ENCODE measurements around the gene NFYC. TPM values are rescaled to one million over a fixed set of nuclear protein-coding genes. Genes with fewer than 3 reads are reported as not detected.

The NFYC gene
- total RNA-seq, 1 donor from 2014 or later, result 51.1 TPM

DNA sequence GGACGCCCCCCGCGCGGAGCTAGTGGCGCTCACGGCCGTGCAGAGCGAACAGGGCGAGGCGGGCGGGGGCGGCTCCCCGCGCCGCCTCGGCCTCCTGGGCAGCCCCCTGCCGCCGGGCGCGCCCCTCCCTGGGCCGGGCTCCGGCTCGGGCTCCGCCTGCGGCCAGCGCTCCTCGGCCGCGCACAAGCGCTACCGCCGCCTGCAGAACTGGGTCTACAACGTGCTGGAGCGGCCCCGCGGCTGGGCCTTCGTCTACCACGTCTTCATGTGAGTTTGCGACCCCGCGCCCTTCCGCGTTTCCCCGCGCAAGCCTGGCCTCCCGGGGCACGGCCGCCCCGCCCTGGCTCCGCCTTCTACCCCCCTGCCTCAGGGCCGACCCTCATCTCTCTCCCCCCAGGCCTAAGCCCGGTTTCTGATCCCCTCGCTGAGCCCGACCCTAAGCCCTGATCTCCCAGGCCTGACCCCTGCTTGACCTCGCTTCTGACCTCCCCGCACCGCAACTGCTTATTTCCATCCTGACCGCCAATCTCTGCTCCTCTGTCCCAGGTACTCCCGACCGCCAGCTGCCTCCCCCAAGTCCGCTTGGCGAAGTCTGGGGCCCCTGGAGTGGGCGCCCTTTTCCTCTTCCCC is 92.8 kb downstream of the NFYC start:
- TF ChIP-seq CTCF (IDR thresholded peaks at IDR 0.05; ENCODE audit: insufficient read depth, low read depth, low read length) (no peak), EZH2 (IDR thresholded peaks at IDR 0.05; ENCODE audit: insufficient read depth, low read length) (peak; percentile 62)
- H3K79me2 ChIP-seq (ENCODE audit: insufficient read depth, low read length), result no peaks in the 10 kb centered on the region
- no peak overlapping the region for H2AFZ ChIP-seq (ENCODE audit: low read depth, low read length)
- H3K27ac ChIP-seq (ENCODE audit: low read depth, low read length), result no peak overlapping the region
- no peaks in the 10 kb centered on the region for H3K36me3 ChIP-seq (ENCODE audit: insufficient read depth, low read length)
- no peak overlapping the region for H3K4me3 ChIP-seq (ENCODE audit: insufficient read depth, low read depth, low read length)
- H3K4me2 ChIP-seq (ENCODE audit: low read length), result peak overlapping the region; percentile 77
- no peak overlapping the region for H3K9ac ChIP-seq (ENCODE audit: low read length)
- H3K27me3 ChIP-seq (ENCODE audit: insufficient read depth, low read length), result peaks cover 13% of the 10 kb centered on the region
- Mint-ChIP-seq H3K36me3 (ENCODE audit: low read depth, unreplicated experiment) (peaks cover 7% of the 10 kb centered on the region), H3K27ac (ENCODE audit: unreplicated experiment) (no peak overlapping the region), H3K4me1 (ENCODE audit: low read depth, unreplicated experiment) (peaks cover 9% of the 10 kb centered on the region), H3K9me3 (ENCODE audit: unreplicated experiment) (no peaks in the 10 kb centered on the region), H3K27me3 (ENCODE audit: low read depth, unreplicated experiment) (peaks cover 55% of the 10 kb centered on the region), H3K4me3 (ENCODE audit: unreplicated experiment) (peak overlapping the region; percentile 73)
- FAIRE-seq, result no peak
- peaks cover 6% of the 10 kb centered on the region for H4K20me1 ChIP-seq (ENCODE audit: insufficient read depth, low read length)
- no peaks in the 10 kb centered on the region for H3K9me3 ChIP-seq (ENCODE audit: insufficient read depth, low read depth, low read length)
- DNase-seq (ENCODE audit: low read depth), result no peak
- peaks cover 3% of the 10 kb centered on the region for H3K4me1 ChIP-seq (ENCODE audit: insufficient read depth, low read length)

GRCh38 chr1:40784771-40785151 is 93.3 kb downstream of the NFYC start:
- Mint-ChIP-seq H3K4me1 (ENCODE audit: low read depth, unreplicated experiment) (peaks cover 9% of the 10 kb centered on the region), H3K9me3 (ENCODE audit: unreplicated experiment) (no peaks in the 10 kb centered on the region), H3K4me3 (ENCODE audit: unreplicated experiment) (peak overlapping the region; percentile 73), H3K36me3 (ENCODE audit: low read depth, unreplicated experiment) (peaks cover 5% of the 10 kb centered on the region), H3K27ac (ENCODE audit: unreplicated experiment) (no peak overlapping the region), H3K27me3 (ENCODE audit: low read depth, unreplicated experiment) (peaks cover 60% of the 10 kb centered on the region)
- Histone ChIP-seq H3K36me3 (ENCODE audit: insufficient read depth, low read length) (no peaks in the 10 kb centered on the region), H3K4me3 (ENCODE audit: insufficient read depth, low read depth, low read length) (no peak overlapping the region), H3K79me2 (ENCODE audit: insufficient read depth, low read length) (no peaks in the 10 kb centered on the region), H4K20me1 (ENCODE audit: insufficient read depth, low read length) (peaks cover 6% of the 10 kb centered on the region), H3K27ac (ENCODE audit: low read depth, low read length) (no peak overlapping the region), H3K27me3 (ENCODE audit: insufficient read depth, low read length) (peaks cover 13% of the 10 kb centered on the region), H3K4me1 (ENCODE audit: insufficient read depth, low read length) (peaks cover 3% of the 10 kb centered on the region), H3K4me2 (ENCODE audit: low read length) (no peak overlapping the region), H3K9me3 (ENCODE audit: insufficient read depth, low read depth, low read length) (no peaks in the 10 kb centered on the region), H2AFZ (ENCODE audit: low read depth, low read length) (no peak overlapping the region), H3K9ac (ENCODE audit: low read length) (no peak overlapping the region)
- TF ChIP-seq CTCF (IDR thresholded peaks at IDR 0.05; ENCODE audit: insufficient read depth, low read depth, low read length), result no peak
- TF ChIP-seq EZH2 (IDR thresholded peaks at IDR 0.05; ENCODE audit: insufficient read depth, low read length), result no peak
- FAIRE-seq, result no peak
- no peak for DNase-seq (ENCODE audit: low read depth)

DNA sequence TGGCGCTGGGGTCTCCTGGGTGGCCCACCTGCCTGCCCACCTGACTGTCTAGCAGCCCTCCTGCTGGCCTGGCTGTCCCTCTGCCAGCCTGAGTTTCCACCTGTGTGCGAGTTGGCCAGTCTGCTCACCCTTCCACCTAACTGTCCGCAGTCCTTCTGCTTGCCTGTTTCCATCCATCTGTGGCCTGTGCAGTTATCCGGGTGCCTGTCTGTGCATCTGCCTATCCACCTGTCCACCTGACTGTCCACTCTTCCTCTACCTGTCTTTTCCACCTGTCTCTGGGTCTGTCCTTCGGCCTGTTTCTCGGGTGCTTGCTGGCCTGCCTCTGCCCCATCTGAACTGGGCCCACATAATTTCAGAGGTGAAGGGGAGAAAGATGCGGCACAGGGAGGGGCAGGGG is 93.9 kb downstream of the NFYC start:
- Mint-ChIP-seq H3K27ac (ENCODE audit: unreplicated experiment) (no peak overlapping the region), H3K9me3 (ENCODE audit: unreplicated experiment) (no peaks in the 10 kb centered on the region), H3K4me1 (ENCODE audit: low read depth, unreplicated experiment) (peaks cover 9% of the 10 kb centered on the region), H3K27me3 (ENCODE audit: low read depth, unreplicated experiment) (peaks cover 65% of the 10 kb centered on the region), H3K4me3 (ENCODE audit: unreplicated experiment) (no peak overlapping the region), H3K36me3 (ENCODE audit: low read depth, unreplicated experiment) (peaks cover 5% of the 10 kb centered on the region)
- H3K27me3 ChIP-seq (ENCODE audit: insufficient read depth, low read length), result peaks cover 13% of the 10 kb centered on the region
- no peaks in the 10 kb centered on the region for H3K9me3 ChIP-seq (ENCODE audit: insufficient read depth, low read depth, low read length)
- H2AFZ ChIP-seq (ENCODE audit: low read depth, low read length), result no peak overlapping the region
- no peak overlapping the region for H3K4me2 ChIP-seq (ENCODE audit: low read length)
- TF ChIP-seq CTCF (IDR thresholded peaks at IDR 0.05; ENCODE audit: insufficient read depth, low read depth, low read length), result no peak
- no peak for TF ChIP-seq EZH2 (IDR thresholded peaks at IDR 0.05; ENCODE audit: insufficient read depth, low read length)
- H3K36me3 ChIP-seq (ENCODE audit: insufficient read depth, low read length), result no peaks in the 10 kb centered on the region
- H3K4me1 ChIP-seq (ENCODE audit: insufficient read depth, low read length), result peaks cover 3% of the 10 kb centered on the region
- no peaks in the 10 kb centered on the region for H3K79me2 ChIP-seq (ENCODE audit: insufficient read depth, low read length)
- DNase-seq (ENCODE audit: low read depth), result no peak
- peaks cover 6% of the 10 kb centered on the region for H4K20me1 ChIP-seq (ENCODE audit: insufficient read depth, low read length)
- H3K9ac ChIP-seq (ENCODE audit: low read length), result no peak overlapping the region
- H3K4me3 ChIP-seq (ENCODE audit: insufficient read depth, low read depth, low read length), result no peak overlapping the region
- no peak overlapping the region for H3K27ac ChIP-seq (ENCODE audit: low read depth, low read length)
- no peak for FAIRE-seq

All from astrocyte (in vitro differentiated cells and primary cell).